Measurements from ENCODE around the gene CD1C.
"Not testable (repeated sequence)": the region's sequence is repeated elsewhere in the genome, so short reads cannot be mapped to it uniquely, and the experiment has no call there.

Gene CD1C

DNA sequence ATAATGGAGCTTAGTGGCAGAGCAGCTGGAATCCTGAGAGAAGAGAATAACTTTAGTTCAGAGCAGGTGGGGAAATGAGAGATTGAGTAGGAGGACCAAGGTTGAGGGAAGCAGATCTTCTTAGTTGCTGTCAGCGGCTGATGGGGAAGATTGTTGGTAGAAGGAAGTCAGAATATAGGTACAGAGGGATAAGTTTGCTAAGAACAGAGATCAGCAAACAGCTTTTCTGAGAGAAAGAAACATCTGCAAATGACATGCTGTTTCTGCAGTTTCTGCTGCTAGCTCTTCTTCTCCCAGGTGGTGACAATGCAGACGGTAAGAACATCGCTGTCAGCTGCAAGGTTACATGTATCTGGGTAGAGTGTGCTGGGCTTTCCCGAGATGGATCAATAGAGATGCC, at the start of gene CD1C:
Gene CD1C (plus strand): TSS at position 113 of the 400 bp plus-strand sequence. CDS start 142 bp downstream, at position 255.
- DNase-seq, result no peak

- DNase-seq, result no peak
These were observed 43.1 kb upstream of the CD1C start for GRCh38 chr1:158246650-158247049.

GRCh38 chr1:158248118-158248517, 41.6 kb upstream of the CD1C start:
- DNase-seq, result no peak

DNA sequence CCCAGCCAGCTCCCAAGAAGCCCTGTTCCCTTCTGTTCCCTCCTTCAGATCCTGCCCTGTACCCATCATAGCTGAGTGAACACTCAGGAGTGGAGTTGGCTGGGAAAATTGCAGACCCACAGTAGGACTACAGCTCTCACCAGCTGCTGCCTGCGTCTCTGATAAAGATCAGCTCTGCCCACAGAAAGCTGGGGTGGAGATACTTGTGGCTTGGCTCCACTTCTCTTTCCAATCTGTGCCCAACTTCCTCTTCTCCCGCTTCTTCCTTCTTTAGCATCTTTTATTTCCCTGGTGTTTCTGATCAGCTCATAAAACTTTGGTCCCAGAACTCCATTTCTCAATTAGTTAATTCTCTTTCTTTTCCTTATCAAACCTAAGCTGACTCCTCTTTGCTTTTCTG, 41.0 kb upstream of the CD1C start:
- no peak for DNase-seq

- no peak for DNase-seq
These were observed 40.1 kb upstream of the CD1C start for GRCh38 chr1:158249646-158250045.

DNA sequence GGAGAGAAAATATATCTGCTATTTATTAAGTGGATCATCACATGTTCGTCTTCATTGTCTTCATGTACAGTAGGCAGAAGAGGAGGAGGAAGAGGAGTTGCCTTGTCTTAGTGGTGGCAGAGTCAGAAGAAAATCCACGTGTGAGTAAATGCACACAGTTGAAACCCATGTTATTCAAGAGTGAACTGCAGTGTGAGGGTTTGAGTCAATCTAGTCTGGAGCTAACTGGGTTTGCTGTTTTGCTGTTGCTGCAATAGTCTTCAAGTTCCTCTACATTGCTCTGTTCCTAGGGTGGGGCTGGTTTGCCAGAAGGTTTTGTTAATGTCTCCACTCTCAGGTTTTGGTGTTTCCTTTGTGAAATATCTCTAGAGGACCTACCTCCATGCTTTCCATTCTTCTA, 38.6 kb upstream of the CD1C start:
- no peak for DNase-seq

DNA sequence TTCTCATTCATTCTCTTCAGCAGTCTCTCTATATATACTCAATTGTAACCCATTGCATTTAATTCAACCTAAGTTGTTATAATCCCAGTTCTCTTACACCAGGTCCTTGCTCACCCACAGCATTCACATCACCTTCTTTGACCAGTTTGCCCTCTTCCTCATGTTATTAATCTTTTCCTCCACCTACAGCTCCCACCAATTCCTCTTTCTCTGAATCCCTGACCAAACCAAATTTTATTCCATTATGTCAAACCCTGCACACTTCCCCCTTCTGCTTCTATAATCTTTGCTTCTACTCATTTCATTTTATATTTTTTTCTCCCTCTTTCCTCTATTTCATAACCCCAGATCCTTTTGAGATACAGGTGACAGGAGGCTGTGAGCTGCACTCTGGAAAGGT, 34.1 kb upstream of the CD1C start:
- no peak for DNase-seq

DNA sequence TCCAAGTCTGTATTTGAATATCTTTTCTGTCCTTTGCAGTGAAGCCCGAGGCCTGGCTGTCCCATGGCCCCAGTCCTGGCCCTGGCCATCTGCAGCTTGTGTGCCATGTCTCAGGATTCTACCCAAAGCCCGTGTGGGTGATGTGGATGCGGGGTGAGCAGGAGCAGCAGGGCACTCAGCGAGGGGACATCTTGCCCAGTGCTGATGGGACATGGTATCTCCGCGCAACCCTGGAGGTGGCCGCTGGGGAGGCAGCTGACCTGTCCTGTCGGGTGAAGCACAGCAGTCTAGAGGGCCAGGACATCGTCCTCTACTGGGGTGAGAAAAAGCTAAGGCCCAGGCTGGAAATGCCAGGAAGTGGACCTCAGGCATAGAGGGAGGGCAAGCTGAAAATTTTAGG, 33.0 kb upstream of the CD1C start:
- not testable (repeated sequence) for DNase-seq

DNA sequence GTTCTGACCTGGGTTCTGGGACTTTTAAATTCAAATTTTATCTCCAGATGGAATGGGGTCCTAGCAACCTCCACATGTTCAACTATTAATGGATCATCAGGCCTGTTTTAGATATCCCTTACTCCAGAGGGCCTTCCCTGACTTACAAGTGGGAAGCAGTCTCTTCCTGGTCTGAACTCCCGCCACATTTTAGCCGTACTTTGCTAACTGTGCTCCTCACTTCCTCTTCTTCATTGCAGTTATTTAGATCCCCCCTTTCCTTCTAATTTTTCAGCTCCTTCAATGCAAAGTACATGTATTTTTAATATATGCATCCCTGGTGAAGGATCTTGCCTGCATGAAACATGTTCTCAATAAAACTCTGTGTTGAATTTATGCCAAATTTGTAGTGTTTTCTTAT, 31.8 kb upstream of the CD1C start:
- DNase-seq, result no peak

DNA sequence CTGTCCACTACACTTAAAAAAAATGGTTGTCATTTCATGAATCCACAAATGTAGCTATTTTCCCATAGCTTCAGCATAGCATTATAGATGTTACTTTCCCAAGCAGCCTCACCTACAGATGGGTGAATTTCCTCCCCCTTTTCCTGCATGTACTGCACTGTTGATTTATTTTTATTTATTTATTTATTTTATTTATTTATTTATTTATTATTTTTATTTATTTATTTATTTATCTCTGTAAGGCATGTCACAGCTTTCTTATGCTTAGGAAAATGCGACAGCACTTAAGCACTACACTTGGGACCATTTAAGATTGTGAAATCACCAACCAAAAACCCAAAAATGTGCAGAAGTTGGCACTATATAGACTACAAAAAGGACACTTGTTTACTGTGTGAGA, 30.6 kb upstream of the CD1C start:
- DNase-seq, result no peak

- DNase-seq, result no peak
These were observed 17.0 kb upstream of the CD1C start for GRCh38 chr1:158272681-158273080.

GRCh38 chr1:158274797-158275196, 14.9 kb upstream of the CD1C start:
- no peak for DNase-seq

DNA sequence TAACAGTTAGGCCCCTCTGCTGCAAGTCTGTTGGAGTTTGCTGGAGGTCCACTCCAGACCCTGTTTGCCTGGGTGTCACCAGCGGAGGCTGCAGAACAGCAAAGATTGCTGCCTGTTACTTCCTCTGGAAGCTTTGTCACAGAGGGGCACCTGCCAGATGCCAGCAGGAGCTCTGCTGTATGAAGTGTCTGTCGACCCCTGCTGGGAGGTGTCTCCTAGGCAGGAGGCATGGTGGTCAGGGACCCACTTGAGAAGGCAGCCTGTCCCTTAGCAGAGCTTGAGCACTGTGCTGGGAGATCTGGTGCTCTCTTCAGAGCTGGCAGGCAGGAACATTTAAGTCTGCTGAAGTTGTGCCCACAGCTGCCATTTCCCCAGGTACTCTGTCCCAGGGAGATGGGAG, 7.3 kb upstream of the CD1C start:
- not testable (repeated sequence) for DNase-seq

DNA sequence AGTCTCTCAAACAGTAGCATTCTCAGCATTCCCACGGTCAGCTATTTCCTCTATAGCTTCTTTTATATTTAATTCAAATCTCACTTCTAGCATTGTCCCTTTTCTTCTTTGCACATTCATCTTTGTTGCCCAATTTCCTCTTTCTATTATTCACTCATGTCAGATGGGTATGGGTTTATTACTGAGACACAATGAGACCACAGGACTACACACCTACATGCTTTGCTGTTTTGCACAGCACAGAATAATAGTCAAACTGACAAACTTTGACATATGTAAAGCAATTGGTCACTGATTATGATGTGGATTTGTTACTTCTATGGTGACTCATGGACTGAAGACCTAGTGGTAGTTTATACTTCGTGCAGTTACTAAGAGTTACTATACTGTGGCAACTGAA, 5.8 kb upstream of the CD1C start:
- no peak for DNase-seq

DNA sequence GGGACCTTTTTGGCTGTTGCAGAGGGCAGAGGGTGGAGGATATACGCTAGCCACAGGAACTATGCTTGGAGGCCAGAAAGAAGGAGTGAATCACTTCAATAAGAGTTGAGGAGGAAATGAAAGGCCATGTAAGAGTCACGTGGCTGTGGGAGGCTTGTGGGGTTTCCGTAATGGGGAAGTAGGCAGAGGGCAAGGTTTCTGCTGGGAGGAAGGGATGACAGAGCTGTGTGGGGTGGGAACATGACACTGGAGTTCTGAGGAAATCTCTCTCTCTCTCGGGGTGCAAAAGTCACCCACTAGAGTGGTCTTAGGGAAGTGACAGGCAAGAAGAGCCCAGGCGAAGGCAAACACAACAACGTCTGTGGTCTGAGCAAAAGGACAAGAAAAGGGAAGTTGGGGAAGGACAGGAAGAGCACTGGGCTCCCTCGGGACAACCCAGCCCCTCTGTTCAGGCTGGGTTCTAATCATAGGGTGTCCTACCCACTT, 3.9 kb upstream of the CD1C start:
- no peak for DNase-seq

DNA sequence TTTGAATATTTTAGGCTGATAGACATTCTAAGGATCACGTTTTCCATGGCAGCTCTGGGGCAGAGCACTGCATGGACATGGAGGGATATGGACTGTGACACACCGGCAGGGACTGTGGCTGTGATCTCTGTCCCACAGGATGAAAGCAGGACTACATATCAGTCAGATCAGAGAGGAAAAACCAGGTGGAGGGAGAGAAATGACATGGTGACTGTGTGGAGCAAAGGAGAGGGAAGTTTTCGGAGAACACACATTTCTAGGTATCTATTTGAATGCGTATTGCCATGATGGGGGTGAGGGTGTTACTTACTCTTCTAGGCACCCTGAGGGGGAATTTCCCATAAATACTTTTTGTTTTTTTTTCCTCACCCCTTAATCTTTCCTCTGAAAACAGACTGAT, 3.2 kb upstream of the CD1C start:
- DNase-seq, result no peak

DNA sequence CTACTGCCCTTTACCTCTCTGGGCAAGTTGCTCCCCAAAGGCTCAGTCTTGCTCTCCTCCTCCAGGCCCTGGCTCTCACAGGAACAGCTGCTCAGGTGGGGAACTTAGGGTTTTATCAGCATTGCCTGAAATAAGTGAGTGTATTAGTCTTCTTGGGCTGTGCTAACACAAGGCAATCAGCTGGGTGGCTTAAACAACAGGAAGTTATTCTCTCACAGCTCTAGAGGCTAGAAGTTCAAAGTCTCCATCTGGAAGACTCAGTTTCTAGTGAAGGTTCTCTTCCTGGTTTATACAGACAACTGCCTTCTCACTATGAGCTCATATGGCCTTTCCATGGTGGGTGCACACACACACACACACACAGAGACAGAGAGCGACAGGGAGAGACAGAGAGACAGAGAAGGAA, 2.8 kb upstream of the CD1C start:
- DNase-seq, result no peak

DNA sequence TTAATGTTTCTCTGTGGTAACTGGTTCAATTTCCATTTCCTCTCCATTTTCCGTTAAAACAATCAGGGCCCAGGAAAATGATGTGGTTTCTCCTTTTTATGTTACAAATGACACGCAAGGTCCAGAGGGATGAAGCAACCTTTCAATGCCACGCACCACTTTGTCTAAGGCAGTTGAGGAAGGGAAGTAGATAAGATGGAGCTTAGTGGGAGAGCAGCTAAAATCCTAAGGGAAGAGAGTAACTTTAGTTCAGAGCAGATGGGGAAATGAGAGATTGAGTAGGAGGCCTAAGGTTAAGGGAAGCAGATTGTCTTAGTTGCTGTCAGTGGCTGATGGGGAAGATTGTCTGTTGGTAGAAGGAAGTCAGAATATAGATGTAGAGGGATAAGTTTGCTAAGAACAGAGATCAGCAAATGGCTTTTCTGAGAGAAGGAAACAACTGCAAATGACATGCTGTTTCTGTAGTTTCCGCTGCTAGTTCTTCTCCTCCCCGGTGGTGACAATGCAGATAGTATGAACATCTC, 660 bp downstream of the CD1C start:
- no peak for DNase-seq

- no peak for DNase-seq
These were observed 6.1 kb downstream of the CD1C start for GRCh38 chr1:158295791-158296190.

DNA sequence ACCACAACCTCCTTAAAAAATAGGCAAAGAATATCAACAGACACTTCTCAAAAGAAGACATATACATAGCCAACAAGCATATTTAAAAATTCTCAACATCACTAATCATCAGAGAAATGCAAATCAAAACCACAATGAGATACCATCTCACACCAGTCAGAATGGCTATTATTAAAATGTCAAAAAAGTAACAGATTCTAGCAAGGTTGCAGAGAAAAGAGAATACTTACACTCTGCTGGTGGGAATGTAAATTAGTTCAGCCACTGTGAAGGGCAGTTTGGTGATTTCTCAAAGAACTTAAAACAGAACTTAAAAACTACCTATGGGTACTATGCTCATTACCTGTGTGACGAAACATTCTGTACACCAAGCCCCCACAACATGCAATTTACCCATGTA, 20.9 kb downstream of the CD1C start:
- no peak for DNase-seq

DNA sequence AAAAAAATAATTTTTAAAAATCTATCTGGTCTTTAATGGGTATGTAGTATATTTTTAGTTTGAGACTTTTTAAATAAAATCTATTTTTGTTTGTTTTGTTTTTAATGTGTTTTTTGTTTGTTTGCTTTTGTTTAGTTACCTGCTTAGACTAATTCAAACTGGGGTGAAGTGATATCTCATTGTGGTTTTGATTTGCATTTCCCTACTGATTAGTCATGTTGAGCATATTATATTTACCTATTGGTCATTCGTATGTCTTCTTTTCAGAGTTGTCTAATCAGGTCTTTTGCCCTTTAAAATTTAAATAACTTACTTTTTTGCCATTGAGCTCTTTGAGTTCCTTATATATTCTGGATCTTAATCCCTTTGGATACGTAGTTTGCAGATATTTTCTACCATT, 21.3 kb downstream of the CD1C start:
- DNase-seq, result no peak

DNA sequence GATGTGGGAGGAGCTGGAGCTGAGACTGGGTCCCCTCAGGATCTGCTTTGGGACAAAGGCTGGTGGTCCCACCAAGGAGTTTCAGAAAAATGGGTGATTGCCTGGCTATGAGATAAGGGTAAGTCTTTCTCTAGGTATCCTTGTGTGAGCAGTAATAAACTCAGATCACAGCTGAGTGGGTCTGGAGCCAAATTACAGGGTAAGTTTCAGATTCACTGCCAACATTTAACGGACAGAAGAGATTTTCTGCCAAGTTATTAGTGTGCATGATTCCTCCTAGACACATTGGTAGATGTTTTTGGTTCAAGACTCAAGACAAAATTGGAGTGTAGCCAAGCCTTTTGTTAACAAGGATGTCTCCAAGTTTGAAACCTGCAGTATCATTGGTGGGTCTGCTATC, 34.1 kb downstream of the CD1C start:
- DNase-seq, result no peak

DNA sequence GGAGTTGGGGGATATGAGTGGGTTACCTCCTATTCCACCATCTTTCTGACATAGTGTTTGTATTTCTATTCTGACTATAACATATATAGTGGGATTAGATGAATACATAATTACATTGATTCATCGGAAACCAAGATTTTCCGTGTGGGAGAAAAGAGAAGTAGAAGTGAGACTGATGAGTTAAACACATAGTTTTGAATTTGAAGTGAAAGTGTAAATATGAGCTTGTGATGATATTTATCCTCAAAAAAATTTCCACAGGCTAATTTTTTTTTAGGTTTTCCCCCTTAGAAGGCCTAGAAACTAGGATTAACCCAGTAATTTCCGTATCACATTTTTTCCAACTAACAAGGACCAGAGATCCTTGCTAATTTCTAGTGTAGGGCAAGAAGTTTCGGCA, 34.7 kb downstream of the CD1C start:
- no peak for DNase-seq

DNA sequence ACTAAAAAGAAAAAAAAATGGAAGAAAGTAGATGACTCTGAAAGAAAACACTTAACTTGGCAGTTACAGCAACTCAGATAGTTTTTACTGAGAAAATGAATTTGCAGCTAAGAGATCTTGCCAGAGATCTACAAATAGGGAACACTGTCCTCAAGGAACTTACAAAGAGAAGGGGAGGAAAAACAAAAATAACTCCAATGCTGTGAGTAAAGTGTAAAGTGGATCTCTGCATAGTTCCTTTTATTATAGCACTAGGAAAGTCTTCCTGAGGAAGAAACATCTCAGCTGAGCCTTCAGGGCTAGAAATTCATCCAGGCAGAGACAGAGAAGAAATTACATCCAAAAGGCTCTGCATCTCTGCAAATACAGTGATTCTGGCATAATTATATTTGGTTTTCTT, 37.8 kb downstream of the CD1C start:
- no peak for DNase-seq

GRCh38 chr1:158328426-158328825, 38.7 kb downstream of the CD1C start:
- no peak for DNase-seq

DNA sequence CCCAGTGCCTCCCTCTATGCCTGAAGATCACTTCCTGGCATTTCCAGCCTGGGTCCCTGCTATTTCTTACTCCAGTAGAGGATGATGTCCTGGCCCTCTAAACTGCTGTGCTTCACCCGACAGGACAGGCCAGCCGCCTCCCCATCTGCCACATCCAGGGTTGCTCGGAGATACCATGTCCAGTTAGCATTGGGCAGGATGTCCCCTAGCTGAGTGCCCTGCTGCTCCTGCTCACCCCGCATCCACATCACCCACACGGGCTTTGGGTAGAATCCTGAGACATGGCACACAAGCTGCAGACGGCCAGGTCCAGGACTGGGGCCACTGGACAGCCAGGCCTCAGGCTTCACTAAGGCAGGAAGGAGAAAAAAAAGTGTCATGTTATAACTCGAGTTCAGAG, 39.6 kb downstream of the CD1C start:
- DNase-seq, result no peak

All from NCI-H1417 treated with DMSO at 0.1 percent for 48 hours (cell line).